Measurements from ENCODE around the gene NTNG2.
"Not testable (repeated sequence)": the region's sequence is repeated elsewhere in the genome, so short reads cannot be mapped to it uniquely, and the experiment has no call there.

The NTNG2 gene

DNA sequence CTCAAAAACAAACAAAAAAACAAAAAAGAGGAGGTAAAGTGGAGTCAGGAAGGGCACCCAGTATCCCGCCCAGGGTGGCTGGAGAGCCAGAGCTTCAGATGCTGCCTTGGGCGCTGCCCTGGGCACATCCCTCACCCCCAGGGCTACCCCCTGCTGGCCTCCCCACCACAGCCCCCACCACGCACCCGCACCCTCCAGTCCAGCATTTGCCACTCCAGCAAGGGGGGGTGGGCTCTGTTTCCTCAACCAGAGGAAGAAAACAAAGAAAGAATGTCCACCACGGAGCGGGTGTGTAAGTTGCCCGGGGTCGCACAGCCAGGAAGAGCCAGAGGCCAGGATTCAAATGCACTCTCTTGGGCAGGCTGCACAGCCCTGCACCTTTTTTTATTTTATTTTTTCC lies 86.1 kb downstream of the NTNG2 start:
- no peak for DNase-seq

DNA sequence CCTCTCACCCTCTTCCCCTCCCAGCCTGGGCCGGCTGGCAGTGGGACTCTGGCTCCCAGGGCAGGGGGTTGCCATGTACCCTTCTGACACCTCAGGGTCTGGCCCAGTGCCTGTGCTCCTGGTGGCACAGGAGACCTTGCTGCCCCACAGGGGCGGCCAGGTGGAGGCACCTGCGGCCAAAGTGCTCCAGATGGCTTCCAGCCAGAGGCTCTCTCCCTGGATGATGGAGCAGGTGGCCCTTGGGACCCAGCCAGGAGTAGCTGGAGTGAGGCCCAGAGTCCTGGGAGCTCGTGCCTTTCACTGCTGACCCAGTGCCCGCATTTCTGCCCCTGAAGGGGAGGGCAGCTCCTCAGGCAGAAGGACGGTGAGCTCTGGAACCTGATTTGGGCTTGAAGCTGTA lies 87.3 kb downstream of the NTNG2 start:
- DNase-seq = no peak

DNA sequence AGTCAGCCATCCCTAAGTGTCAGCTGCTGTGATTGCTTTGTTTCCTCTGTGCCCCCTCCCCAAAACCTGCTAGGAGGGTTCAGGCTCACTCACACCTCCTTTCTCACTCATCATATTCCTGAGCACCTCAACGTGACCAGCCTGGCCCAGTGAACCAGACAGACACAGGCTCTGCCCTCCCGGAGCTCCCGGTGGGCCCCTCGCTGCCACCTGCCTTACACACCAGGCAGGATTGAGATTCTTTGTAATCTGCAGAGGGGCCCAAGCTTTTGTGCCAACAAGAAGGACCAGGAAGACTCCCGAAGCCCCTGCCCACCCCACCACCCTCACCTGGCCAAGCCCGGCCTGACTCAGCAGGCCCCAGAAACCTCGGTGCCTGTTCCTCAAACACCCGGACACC lies 87.8 kb downstream of the NTNG2 start:
- no peak for DNase-seq

DNA sequence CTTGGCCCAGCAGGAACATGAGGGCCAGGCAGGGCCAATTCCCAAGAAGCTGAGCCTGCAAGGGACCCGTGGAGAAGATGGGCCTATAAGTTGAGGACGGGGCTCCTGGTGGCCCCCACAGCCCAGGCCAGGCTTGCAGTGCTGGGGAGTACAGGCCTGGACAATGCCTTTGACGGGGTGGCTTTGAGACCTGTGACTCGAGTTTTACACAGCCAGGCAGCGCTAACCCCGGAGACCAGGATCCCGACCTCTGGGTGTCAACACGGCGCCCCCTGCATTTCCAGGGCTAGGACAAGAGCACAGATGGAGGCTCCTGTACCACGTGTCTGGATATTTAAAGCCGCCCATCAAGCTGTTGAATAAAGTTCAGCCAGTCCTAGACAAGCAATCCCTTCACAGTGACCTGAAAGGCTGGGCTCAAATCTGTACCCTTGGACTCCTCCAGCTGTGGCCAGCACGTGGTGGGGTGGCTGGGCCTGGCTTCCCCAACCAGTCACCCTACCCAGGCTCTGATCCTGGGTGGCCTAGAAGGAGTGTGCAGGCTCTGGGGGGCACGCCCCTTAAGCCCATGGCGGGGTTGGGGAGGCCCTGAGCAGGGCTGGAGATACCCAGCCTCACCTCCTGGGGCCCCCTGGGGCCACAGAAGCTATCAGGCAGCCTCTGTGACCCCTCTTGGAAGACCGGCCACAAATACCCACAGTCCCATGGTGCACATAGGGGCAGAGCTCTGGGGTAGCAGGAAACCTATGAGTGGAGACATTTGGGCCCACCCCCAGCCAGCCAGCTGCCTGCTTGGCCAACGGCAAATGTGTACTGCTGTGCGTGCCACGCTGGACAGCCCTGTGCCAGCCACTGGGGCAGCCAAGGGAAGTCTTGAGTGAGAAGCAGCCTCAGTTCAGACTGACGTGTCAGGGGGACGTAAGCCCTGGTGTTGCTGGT lies 88.7 kb downstream of the NTNG2 start:
- DNase-seq = no peak

DNA sequence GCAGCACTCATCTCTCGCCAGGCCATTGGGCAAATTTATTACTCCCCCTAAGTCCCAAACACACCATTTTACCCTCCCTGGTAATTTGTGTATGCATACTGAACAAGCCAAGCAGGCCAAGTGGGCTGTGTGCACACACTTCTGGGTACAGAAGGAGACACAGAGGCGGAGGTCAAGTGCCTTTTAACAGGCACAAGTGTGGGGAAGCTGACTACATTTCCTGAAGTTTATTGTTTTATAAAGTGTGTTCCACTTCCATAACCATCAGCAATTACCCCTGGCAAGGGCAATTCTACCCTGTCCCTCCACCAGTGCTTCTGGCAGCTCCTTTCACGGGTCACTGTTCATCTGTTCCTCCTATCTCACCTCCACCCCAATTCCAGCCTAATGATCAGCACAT lies 99.0 kb downstream of the NTNG2 start:
- no peak for DNase-seq

DNA sequence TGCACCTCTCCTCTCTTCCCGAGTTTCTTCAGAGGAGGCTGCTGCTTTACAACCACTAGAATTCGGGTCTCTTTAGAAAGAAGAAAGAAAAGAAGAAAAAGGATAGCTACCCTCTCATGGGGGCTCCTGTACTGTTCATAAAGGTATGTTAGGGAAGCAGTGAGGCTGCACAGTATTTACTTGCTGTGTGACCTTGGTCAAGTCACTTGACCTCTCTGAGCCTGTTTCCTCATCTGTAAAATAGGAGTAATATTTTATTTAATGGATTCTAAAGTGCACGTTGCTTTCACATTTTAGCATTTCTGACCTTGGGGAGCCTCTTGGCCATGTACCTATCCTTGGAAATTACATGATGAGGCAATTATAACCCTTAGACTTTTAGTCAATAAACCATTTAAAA lies 104.2 kb downstream of the NTNG2 start:
- no peak for DNase-seq

DNA sequence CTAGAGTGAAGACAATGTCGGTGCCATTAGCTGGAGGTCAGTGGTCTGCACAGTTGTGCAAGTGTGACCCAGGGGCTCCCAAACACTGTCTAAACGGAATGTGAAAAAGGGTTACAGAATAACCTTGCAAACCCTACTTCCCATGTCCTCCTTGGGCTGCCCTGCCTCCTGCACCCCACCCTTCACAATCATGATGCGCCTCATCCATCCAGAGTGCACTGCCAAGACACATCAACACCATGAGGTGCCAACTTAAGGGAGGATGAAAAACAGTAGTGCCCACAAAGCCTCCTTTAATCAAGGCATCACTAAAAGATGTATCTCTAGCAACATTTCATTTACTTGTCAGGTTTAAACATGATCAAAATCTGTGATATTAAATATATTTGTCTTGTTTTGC lies 105.8 kb downstream of the NTNG2 start:
- DNase-seq = no peak

DNA sequence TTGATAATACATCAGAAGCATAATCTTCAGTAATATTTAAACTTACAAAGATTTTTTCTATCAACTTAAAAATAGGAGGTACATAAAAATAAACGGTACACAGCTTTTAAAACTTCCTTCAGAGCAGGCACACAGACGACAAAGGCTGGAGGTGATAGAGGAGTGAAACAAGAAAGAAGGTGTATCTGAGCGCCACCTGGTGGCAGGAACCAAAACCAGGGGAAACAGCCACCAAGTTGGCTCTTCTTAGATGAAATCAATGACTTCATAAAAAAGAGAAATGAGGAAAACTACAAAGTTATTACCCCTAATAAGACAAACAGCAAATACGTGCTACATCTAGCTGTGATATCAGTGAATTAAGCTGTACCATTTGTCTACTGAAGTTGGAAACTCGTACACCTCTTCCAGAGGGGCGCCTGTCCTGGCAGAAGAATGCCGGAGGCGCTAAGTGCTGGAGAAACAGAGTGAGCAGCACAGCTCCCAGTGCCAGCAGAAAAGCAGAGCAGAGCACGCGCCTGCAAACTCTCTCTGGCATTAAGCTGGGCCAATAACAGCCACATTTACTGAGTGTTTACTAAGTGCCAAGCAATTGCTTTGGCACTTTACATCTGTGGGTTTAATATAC lies 107.0 kb downstream of the NTNG2 start:
- DNase-seq = peak in 46 of 58 donors; percentile 6 to 83 (median 38)

DNA sequence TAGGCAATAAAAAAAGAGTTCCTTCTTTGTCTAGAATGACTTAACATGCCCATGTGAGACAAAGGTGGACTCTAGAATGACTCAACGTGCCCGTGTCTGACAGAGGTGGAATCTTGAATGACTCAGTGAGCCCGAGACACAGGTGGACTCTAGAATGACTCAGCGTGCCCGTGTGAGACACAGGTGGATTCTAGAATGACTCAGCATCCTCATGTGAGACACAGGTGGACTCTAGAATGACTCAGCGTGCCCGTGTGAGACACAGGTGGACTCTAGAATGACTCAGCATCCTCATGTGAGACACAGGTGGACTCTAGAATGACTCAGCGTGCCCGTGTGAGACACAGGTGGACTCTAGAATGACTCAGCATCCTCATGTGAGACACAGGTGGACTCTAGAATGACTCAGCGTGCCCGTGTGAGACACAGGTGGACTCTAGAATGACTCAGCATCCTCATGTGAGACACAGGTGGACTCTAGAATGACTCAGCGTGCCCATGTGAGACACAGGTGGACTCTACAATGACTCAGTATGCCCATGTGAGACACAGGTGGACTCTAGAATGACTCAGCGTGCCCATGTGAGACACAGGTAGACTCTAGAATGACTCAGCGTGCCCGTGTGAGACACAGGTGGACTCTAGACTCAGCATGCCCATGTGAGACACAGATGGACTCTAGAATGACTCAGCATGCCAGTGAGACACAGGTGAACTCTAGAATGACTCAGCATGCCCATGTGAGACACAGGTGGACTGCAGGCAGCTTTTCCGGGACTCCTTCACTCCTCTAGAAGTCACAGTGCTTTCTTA lies 108.1 kb downstream of the NTNG2 start:
- not testable (repeated sequence) for DNase-seq

DNA sequence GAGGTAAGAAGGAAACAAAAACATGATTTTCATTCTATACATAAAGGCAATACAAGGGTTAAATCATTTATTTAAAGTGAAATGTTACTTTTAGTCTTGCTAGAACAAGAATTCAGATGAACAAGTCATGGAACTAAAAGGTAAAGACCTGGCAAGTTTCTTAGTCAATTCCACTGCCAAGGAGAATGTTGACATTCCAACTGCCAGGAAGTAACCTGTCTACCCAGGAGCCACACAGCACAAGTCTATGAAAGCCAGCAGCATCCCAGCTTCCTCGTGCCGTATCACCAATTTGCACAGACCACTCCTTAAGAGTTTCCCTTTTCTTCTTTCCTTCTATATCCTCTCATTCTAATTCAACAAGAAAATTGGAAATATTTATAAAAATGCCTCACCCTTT lies 113.0 kb downstream of the NTNG2 start:
- no peak for DNase-seq

DNA sequence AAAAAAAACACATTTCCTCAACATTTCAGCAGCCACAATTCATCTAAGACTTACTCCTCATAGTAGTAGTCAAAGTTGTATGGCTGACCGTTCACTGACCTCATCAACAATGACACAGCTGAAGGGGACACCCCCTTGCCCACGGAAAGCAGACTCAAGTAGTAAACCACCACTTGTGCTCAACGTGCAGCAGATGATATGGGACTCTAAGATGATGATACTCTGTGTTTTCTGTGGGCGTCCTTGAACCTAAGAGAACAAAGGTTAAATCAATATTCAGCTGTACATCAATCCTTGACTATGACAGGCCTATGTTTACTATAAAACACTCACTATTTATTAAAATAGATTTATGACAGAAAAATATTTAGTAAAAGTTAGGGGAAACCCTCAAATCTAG lies 121.3 kb downstream of the NTNG2 start:
- DNase-seq = no peak

DNA sequence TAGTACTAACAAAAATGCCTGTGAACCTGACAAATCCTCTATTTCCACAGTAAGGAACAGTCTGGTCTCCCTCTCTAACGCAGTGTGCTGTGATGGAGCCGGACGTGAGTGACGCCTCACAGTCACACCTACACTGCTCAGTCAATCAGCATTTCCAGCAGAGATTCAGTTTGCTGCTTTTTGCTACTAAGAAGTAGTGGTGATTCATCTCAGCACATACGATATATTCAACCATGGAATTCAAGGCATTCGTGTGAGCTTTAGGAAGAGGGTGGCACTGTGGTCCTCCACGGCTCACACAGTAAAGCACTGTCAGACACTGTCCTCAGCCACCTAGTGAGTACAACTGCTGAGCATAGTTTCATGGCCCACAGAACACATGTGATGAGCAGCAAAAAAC lies 122.0 kb downstream of the NTNG2 start:
- DNase-seq = peak in 3 of 58 donors; percentile 3 to 23 (median 13)

DNA sequence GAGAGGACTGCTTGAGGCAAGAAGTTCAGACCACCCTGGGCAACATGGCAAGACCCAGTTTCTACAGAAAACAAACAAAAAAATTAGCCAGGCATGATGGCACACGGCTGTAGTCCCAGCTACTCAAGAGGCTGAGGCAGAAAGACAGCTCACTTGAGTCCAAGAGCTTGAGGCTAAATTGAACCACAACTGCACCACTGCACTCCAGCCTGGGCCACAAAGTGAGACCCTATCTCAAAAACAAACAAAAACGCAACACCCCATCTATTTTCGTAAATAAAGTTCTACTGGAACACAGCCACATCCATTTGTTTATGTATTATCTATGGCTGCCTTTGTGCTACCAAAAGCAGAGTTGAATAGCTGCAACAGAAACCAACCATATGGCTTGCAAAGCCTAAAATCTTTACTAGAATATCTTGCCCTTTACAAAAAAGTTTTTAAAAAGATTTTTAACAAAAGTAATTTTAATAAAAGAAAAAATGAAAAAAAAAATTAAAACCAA lies 125.5 kb downstream of the NTNG2 start:
- no peak for DNase-seq

DNA sequence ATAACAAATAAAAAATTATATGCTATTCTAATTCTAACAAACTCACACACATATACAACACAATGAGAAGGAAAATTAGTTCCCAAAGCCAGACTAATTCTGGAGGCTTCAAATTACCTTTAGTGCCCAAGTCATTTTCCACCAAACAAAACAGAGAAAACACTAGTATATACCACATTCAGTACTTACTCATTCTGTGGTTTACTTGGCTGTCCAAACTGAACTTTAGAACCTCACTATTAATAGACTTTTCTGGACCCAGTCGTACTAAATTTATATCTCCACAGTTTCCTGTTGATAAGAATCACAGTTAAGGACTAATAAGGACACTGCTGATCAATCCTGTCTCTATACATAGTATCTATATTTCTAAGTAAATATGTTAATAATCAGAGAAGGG lies 126.5 kb downstream of the NTNG2 start:
- DNase-seq = no peak

DNA sequence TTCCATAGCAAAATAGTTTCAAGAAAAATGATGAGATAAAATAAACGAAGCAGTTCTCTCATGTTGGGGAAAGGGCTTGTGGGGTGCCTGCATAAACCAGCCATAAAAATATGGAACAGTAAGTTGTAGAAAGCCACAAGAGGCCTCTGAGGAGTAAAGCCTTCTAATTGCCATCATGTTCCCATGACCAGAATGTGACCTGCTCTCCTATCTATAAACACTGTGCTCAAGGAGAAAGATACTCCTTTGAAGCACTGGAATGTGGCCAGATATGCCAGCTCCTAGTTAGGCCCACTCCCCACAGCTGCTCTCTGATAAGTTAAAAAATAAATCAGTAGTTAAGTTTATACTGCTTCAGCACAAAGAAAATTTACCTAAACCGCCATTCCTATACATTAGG lies 127.1 kb downstream of the NTNG2 start:
- DNase-seq = no peak

DNA sequence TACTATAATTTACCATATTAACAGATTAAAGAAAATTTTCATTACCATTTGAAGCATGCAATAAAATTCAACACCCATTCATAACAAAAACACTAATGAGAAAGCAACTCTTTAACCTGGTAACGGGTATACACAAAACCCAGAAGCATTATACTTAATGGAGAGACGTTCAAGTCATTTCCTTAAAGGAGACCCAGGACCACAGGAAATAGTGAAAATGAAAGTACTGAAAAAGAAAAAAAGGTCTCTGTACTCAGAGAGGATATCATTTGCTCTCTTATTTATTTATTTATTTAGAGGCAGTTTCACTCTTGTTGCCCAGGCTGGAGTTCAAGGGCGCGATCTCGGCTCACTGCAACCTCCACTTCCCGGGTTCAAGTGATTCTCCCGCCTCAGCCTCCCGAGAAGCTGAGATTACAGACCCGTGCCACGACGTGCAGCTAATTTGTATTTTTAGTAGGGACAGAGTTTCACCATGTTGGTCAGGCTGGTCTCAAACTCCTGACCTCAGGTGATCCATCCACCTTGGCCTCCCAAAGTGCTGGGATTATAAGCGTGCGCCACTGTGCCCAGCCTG lies 131.4 kb downstream of the NTNG2 start:
- DNase-seq = no peak

Measured in anterior cingulate cortex (tissue), 58 donors.